Liver (tissue), 3 donors: ENCODE data around the gene AS3MT.

Experiments
- CTCF ChIP-seq: fragments of 150-350 bp; IDR thresholded peaks from 2 replicates; pipeline ENCODE4 v1.5.1; 2017; ENCODE audit warnings: improper control_type of control experiment, low read depth, low read length; ENCODE audit not compliant: missing input control
- EGR1 ChIP-seq, 2 donors: IDR thresholded peaks; 2 replicates each; pipeline ENCODE4 v1.6.1; 2016 to 2018; ENCODE audit warnings: antibody characterized with exemption in 2 of 2, low read depth in 2 of 2
- MAX ChIP-seq: IDR thresholded peaks from 2 replicates; pipeline ENCODE4 v1.6.1; 2016; ENCODE audit warnings: antibody characterized with exemption
- donor health status: healthy.
- donor health status: healthy.

- TF ChIP-seq CTCF (no peak), EGR1 (IDR thresholded peaks at IDR 0.05; ENCODE audit: low read depth in 2 of 2) (no peak), MAX (no peak)
Observed at GRCh38 chr10:102872163-102872562, 2.9 kb downstream of the AS3MT start.
